Skeletal muscle tissue (tissue), 4 donors: ENCODE data around the gene FRMD4B. TPM values are rescaled to one million over a fixed set of nuclear protein-coding genes. Genes with fewer than 3 reads are reported as not detected.

Experiments used
- H3K27ac ChIP-seq: one replicate; pipeline ENCODE4 v1.7.0; 2013; ENCODE audit warnings: mild to moderate bottlenecking, low read depth, low read length, inconsistent platforms
- H3K27me3 ChIP-seq, 3 donors: one replicate each; pipeline ENCODE4 v1.7.0; 2013; ENCODE audit warnings: low read length in 3 of 3; ENCODE audit not compliant: control insufficient read depth in 3 of 3, insufficient read depth in 3 of 3
- H3K36me3 ChIP-seq, 3 donors: one replicate each; pipeline ENCODE4 v1.7.0; 2013; ENCODE audit warnings: low read length in 3 of 3; ENCODE audit not compliant: control insufficient read depth in 3 of 3, insufficient read depth in 3 of 3
- H3K4me1 ChIP-seq, 3 donors: one replicate each; pipeline ENCODE4 v1.7.0; 2013; ENCODE audit warnings: low read length in 3 of 3, mild to moderate bottlenecking in 3 of 3; ENCODE audit not compliant: control insufficient read depth in 3 of 3, insufficient read depth in 3 of 3
- H3K4me3 ChIP-seq, 3 donors: one replicate each; pipeline ENCODE4 v1.7.0; 2013; ENCODE audit warnings: low read length in 3 of 3
- H3K9ac ChIP-seq, 3 donors: one replicate each; pipeline ENCODE4 v1.7.0; 2013; ENCODE audit warnings: low read length in 3 of 3, mild to moderate bottlenecking in 3 of 3, moderate library complexity in 2 of 3, low read depth in 1 of 3
- H3K9me3 ChIP-seq, 3 donors: one replicate each; pipeline ENCODE4 v1.7.0; 2013; ENCODE audit warnings: low read length in 3 of 3; ENCODE audit not compliant: control insufficient read depth in 3 of 3
- total RNA-seq: library from RNA; depleted of rRNA; stranded (reverse); fragments of >200 nt; gene quantifications from one replicate; pipeline ENCODE4 v1.2.3, GENCODE V29; 2014
- donor health status: Osteomylitis.

FRMD4B gene
- total RNA-seq, 1 donor from 2014 or later = 21.4 TPM

GRCh38 chr3:69174871-69175737 lies 210.8 kb downstream of the FRMD4B start:
- H3K27me3 ChIP-seq = no peaks in the 10 kb centered on the region
- H3K9me3 ChIP-seq = no peaks in the 10 kb centered on the region
- peaks cover 0 to 9% (median 7%) of the 10 kb centered on the region in 3 donors for H3K36me3 ChIP-seq
- no peak overlapping the region for H3K4me3 ChIP-seq
- peaks cover 0 to 7% (median 0%) of the 10 kb centered on the region in 3 donors for H3K4me1 ChIP-seq
- H3K9ac ChIP-seq = no peak overlapping the region
- H3K27ac ChIP-seq = no peak overlapping the region

GRCh38 chr3:69174445-69174844 lies 211.4 kb downstream of the FRMD4B start:
- Histone ChIP-seq H3K27me3 (no peaks in the 10 kb centered on the region), H3K9me3 (no peaks in the 10 kb centered on the region), H3K4me3 (no peak overlapping the region), H3K4me1 (peaks cover 0 to 7% (median 0%) of the 10 kb centered on the region in 3 donors), H3K27ac (no peak overlapping the region), H3K36me3 (peaks cover 0 to 8% (median 7%) of the 10 kb centered on the region in 3 donors), H3K9ac (no peak overlapping the region)

GRCh38 chr3:69172058-69172457 lies 213.8 kb downstream of the FRMD4B start:
- Histone ChIP-seq H3K27ac (no peak overlapping the region), H3K9me3 (no peaks in the 10 kb centered on the region), H3K4me3 (no peak overlapping the region), H3K36me3 (peaks cover 0 to 8% (median 7%) of the 10 kb centered on the region in 3 donors), H3K9ac (no peak overlapping the region), H3K4me1 (peaks cover 0 to 2% (median 0%) of the 10 kb centered on the region in 3 donors), H3K27me3 (no peaks in the 10 kb centered on the region)

GRCh38 chr3:69166446-69166845 lies 219.4 kb downstream of the FRMD4B start:
- no peak overlapping the region for H3K4me3 ChIP-seq
- H3K27ac ChIP-seq = no peak overlapping the region
- no peaks in the 10 kb centered on the region for H3K27me3 ChIP-seq
- H3K4me1 ChIP-seq = no peaks in the 10 kb centered on the region
- H3K9ac ChIP-seq = no peak overlapping the region
- H3K36me3 ChIP-seq = peaks cover 0 to 4% (median 2%) of the 10 kb centered on the region in 3 donors
- no peaks in the 10 kb centered on the region for H3K9me3 ChIP-seq

GRCh38 chr3:69165744-69166143 lies 220.1 kb downstream of the FRMD4B start:
- Histone ChIP-seq H3K27ac (no peak overlapping the region), H3K36me3 (no peaks in the 10 kb centered on the region), H3K9ac (no peak overlapping the region), H3K4me3 (no peak overlapping the region), H3K9me3 (no peaks in the 10 kb centered on the region), H3K4me1 (no peaks in the 10 kb centered on the region), H3K27me3 (no peaks in the 10 kb centered on the region)

- no peaks in the 10 kb centered on the region for H3K36me3 ChIP-seq
- H3K9me3 ChIP-seq = no peaks in the 10 kb centered on the region
- H3K27ac ChIP-seq = no peak overlapping the region
- no peak overlapping the region for H3K4me3 ChIP-seq
- no peaks in the 10 kb centered on the region for H3K4me1 ChIP-seq
- no peaks in the 10 kb centered on the region for H3K27me3 ChIP-seq
- H3K9ac ChIP-seq = no peak overlapping the region
Measured at GRCh38 chr3:69164296-69164695, 221.6 kb downstream of the FRMD4B start.

- H3K27me3 ChIP-seq = no peaks in the 10 kb centered on the region
Measured at GRCh38 chr3:69162308-69162980, 223.4 kb downstream of the FRMD4B start.

GRCh38 chr3:69161587-69162307 lies 224.1 kb downstream of the FRMD4B start:
- no peaks in the 10 kb centered on the region for H3K9me3 ChIP-seq
- peak overlapping the region in 1 of 3 donors; percentile 10 for H3K9ac ChIP-seq
- H3K36me3 ChIP-seq = no peaks in the 10 kb centered on the region
- no peak overlapping the region for H3K27ac ChIP-seq
- no peaks in the 10 kb centered on the region for H3K4me1 ChIP-seq
- H3K4me3 ChIP-seq = no peak overlapping the region
- H3K27me3 ChIP-seq = no peaks in the 10 kb centered on the region

More at GRCh38 chr3:69162308-69162980, 223.4 kb downstream of the FRMD4B start:
- Histone ChIP-seq H3K36me3 (no peaks in the 10 kb centered on the region), H3K9ac (peak overlapping the region in 1 of 3 donors; percentile 10), H3K27ac (no peak overlapping the region), H3K4me3 (no peak overlapping the region), H3K4me1 (no peaks in the 10 kb centered on the region), H3K9me3 (no peaks in the 10 kb centered on the region)

GRCh38 chr3:69160525-69160924 lies 225.4 kb downstream of the FRMD4B start:
- Histone ChIP-seq H3K9me3 (no peaks in the 10 kb centered on the region), H3K9ac (no peak overlapping the region), H3K4me1 (no peaks in the 10 kb centered on the region)

More at GRCh38 chr3:69160525-69160924, 225.4 kb downstream of the FRMD4B start:
- no peak overlapping the region for H3K27ac ChIP-seq
- H3K4me3 ChIP-seq = no peak overlapping the region
- H3K27me3 ChIP-seq = peaks cover 0 to 1% (median 0%) of the 10 kb centered on the region in 3 donors
- no peaks in the 10 kb centered on the region for H3K36me3 ChIP-seq
